T-helper 22 cell (primary cell): Measurements from ENCODE around the gene STRIP1.
"Not testable (repeated sequence)": the region's sequence is repeated elsewhere in the genome, so short reads cannot be mapped to it uniquely, and the experiment has no call there.

Experiments used
- DNase-seq: peaks from one replicate; pipeline ENCODE4 v3.0.0-alpha.2; 2020; ENCODE audit warnings: low read depth

STRIP1 gene

GRCh38 chr1:110011527-110012041 is 22.8 kb upstream of the STRIP1 start:
- no peak for DNase-seq

DNA sequence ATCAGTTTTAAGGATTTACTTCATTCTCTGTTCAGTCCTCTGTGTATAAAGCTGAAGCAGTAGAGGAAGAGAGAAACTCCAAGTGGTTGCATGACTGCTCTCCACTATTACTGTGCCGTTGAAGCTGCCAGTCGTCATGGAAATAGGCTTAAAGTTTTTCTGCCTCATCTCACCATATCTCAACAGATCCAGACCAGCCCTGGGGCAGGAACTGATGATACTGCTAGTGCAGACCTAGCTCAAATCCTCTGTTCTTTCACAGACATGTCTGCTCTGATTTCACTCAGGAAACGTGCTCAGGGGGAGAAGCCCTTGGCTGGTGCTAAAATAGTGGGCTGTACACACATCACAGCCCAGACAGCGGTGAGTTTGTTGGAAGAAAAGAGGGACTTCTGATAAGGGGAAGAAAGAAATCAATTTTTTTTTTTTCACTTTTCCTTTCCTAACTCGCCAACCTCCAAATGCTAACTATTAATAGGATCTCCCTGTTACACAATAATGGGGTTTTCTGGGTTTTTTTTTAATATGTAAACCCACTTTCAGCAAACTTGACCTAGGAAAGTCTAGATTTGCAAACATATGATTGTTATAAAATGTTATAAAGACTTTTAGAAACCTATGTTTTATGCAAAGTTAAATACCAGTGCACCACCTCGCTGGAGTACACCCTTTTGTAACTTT is 22.2 kb upstream of the STRIP1 start:
- DNase-seq: no peak

DNA sequence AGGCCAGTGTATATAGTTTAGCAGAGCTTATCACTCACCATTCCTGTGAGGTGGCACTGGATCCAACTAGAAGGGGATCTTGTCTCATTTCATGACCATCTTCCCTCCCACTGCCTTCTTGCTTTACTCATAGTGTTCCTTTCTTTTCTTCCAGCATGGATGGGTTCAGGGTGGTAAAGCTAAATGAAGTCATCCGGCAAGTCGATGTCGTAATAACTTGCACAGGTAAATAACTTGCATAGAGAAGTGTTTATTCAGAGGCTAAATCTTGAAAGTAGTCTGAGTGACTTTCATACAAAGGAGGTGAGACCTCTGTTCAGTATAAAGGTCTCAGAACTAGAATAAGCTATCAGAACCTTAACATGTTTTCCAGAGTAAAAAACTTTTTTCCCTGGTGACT is 16.6 kb upstream of the STRIP1 start:
- no peak for DNase-seq

DNA sequence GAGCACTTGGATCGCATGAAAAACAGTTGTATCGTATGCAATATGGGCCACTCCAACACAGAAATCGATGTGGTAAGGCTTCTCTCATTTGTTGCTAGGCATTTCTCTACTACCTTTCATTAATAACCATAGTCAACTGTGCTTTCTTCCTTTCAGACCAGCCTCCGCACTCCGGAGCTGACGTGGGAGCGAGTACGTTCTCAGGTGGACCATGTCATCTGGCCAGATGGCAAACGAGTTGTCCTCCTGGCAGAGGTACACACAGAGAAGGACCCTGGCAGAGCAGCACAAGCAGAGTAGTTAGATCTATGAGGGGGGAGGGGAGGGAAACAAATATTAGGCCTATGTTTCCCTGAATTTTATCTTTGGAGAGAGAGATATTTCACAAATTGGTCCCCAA is 16.0 kb upstream of the STRIP1 start:
- no peak for DNase-seq

- no peak for DNase-seq
Measured at GRCh38 chr1:110019770-110020169, 14.7 kb upstream of the STRIP1 start.

- DNase-seq: no peak
Measured at GRCh38 chr1:110021285-110021684, 13.1 kb upstream of the STRIP1 start.

DNA sequence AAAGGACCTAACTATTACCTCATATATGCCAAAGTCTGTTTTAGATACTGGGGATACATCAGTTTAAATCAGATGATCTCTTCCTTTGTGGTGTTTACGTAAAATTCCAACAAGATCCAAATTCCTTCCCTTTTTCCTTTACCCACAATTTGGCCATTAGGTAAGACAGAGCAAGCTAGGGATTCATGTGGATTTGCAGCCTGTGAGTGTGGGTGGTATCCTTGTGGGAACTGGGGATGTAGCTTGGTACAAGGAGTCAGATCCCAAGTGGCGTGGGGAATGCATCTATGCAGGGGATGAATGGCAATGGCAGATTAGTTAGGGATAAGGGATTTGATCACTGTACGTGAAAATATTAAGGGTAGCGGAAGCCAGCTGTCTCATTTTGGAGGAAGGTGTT is 9.8 kb upstream of the STRIP1 start:
- DNase-seq: no peak

DNA sequence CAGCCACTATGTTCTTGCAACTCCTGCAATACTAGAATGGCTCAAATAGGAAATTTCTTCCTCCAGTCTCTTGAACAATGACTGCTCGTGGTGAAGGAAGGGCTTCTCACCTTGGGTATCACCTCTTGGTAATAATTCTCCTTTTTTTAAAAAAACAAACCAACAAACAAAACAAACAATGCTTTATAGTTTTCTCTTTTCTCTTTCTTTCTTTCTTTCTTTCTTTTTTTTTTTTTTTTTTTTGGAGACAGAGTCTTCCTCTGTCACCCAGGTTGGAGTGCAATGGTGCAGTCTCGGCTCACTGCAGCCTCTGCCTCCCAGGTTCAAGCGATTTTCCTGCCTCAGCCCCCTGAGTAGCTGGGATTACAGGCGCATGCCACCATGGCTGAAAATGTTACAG is 3.7 kb upstream of the STRIP1 start:
- not testable (repeated sequence) for DNase-seq

DNA sequence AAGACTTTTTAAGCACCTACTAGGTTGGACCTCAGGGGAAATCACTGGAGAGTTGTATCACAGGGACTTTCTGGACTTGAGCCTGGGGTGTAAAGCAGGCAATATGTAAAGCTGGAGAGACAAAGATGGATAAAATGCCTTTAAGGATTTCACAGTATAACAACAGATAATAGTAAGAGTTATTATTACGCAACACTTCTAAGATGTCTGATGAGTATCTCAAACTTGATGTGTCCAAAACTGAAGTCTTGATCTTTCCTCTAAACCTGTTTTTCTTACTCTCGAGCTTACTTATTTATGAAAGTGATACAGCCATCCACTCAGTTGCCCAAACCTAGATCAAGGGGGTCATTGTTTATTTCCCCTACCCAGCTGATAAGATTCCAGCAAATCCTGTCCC is 2.1 kb upstream of the STRIP1 start:
- no peak for DNase-seq

DNA sequence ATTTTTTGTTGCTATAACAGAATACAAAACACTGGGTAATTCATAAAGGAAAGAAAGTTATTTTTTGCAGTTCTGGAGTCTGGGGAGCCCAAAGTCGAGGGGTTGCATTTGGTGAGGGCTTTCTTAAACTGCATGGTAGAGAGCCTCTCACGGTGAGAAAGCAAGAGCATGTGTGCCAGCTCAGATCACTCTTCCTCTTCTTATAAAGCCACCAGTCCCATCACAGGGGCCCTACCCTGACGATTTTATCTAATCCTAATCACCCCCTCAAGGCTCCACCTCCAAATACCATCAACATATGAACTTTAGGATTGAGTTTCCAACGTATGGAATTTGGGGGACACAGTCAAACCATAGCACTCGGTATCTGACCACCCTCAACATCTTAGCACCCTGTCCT is 1.0 kb upstream of the STRIP1 start:
- DNase-seq: no peak

DNA sequence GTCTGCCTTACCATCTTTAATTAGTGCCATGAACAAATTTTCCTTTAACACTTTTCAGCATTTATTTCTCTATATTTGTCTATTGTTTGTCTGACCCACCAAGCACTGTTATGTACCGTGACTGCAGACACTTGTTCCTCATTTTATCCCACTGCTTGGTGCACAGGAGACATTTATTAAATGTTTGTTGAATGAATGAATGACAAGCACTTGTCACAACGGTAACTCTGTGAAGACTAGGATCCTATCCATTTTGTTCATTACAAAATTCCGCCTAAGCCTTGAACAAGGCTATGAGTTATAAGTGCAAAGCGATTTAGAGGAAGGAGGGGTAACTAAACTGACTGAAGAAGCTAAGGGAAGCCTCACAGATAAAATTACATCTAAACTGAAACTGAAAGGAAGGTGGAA is 379 bp upstream of the STRIP1 start:
- no peak for DNase-seq

- DNase-seq: no peak
Measured at GRCh38 chr1:110035236-110035752, 870 bp downstream of the STRIP1 start.

DNA sequence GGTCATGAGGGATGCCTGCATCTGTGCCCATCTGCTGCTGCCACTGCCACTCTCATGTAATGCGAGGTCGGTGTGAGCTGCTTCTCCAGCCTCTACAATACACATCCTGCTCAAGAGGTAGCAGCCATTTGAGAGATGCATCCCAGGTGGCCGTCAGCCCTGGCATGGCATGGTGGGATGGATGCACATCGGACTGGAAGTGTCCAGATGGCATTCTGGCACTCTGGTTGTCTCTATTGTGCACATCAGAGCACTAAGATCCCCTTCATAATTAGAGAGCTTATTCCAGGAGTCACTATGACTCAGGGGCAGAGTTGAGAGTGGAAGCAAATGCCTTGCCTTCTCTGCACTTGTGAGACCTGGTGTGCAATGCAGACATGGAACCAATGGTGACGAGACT is 3.8 kb downstream of the STRIP1 start:
- DNase-seq: no peak

GRCh38 chr1:110039641-110040040 is 5.2 kb downstream of the STRIP1 start:
- no peak for DNase-seq

GRCh38 chr1:110040548-110040947 is 6.1 kb downstream of the STRIP1 start:
- DNase-seq: no peak

GRCh38 chr1:110043016-110043415 is 8.6 kb downstream of the STRIP1 start:
- no peak for DNase-seq

DNA sequence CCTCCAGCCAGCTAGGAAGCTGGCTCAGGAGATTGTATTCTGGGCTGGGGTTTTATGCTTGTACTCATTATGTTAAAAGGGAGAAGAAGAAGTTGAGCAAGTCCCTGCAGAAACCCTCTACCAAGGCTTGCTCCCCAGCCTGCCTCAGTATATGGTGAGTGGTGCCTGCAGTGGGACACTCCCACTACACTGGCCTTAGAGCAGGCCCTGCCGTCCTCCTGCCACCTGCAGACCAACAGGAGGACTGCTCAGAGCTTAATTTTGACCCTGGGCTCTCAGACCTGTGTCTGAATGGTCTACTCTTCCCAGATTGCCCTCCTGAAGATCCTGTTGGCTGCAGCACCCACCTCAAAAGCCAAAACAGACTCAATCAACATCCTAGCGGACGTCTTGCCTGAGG is 13.0 kb downstream of the STRIP1 start:
- no peak for DNase-seq

DNA sequence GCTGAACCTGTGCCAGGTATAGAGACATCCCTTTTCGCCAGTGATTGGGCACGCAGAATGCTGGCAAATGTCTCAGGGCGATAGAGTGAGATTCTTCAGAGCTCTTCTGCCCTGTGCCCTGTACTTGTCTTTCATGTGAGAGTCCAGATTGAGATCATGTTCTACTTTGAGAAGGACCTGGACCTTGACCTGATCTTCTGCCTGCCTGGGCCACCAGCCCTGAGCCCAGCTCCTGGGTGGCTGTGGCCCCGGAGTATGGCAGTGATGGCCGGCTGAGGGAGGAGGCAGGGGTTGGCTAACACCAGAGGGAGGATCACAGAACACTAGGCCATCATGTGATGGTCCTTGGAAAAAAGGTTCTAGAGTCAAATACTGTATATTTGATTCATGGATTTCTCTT is 13.8 kb downstream of the STRIP1 start:
- no peak for DNase-seq

DNA sequence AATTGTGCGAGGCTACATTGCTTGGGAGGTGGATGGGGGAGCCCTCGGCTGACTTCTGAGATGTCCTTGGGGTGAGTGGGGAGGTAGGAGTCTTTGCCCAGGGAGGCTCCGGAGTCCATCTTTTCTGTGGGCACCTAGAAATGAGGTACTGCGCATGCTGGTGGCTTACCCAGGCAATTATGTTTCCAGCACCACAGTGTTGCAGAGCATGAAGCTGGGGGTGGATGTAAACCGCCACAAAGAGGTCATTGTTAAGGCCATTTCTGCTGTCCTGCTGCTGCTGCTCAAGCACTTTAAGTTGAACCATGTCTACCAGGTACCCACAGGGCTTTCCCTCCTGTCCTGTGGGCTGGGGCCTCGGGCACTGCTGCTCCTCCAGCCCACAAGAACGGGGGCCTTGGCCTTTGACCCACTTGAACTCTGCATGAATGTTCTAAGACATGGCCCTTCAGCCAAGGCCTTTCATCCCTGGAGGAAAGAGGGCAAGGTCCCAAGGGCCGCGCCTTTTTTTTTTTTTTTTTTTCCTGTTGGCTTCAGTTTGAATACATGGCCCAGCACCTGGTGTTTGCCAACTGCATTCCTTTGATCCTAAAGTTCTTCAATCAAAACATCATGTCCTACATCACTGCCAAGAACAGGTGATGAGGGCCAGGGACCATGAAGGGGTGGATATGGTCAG is 14.6 kb downstream of the STRIP1 start:
- DNase-seq: no peak

DNA sequence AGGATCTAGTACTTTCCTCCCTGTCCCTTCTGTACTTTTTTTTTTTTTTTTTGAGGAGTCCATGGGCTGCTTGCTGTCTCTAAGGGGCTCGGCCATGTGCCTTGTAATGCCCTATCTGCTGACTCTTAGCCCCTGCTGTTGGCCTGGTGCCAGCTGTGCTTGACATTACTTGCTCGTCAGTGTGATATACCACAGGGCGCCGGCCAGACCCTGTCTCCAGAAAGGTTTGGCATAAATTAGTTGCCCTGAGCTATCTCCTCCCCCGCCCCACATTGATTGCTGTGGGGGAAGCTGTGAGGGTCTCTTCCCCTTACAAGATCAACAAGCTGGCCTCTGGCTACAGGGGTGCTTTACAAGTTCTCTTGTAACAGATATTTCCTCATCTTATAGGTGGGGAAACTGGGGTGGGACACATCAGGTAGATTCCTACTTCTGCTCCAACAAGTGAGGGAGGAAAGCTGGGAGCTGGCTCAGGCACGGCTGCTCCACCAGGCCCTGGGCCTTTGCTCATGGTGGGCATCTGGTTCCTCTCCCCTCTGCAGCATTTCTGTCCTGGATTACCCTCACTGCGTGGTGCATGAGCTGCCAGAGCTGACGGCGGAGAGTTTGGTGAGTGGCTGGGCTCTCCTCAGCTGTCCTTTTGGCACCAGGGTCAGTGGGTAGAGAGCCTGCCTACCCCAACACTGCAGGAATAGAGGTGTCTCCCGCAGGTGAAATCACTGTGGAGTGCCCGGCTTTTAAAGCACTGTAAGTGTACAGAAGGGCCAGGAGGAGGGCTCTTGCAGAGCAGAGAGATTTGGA is 15.6 kb downstream of the STRIP1 start:
- DNase-seq: no peak

- no peak for DNase-seq
Measured at GRCh38 chr1:110050602-110051261, 16.3 kb downstream of the STRIP1 start.

GRCh38 chr1:110051262-110051648 is 16.8 kb downstream of the STRIP1 start:
- DNase-seq: no peak
